Stimulated activated CD4-positive, alpha-beta T cell treated with anti-CD3 and anti-CD28 coated beads, Interleukin-1b, Interleukin-23, amount 100 ng/mL, for 4 hours (primary cell): ENCODE data around the gene ODF4.
"Not testable (repeated sequence)": the region's sequence is repeated elsewhere in the genome, so short reads cannot be mapped to it uniquely, and the experiment has no call there.

Experiments
- DNase-seq, 2 donors: peaks; one replicate each; pipeline ENCODE4 v3.0.0-alpha.2; 2020; ENCODE audit warnings: low read depth in 2 of 2

The ODF4 gene

DNA sequence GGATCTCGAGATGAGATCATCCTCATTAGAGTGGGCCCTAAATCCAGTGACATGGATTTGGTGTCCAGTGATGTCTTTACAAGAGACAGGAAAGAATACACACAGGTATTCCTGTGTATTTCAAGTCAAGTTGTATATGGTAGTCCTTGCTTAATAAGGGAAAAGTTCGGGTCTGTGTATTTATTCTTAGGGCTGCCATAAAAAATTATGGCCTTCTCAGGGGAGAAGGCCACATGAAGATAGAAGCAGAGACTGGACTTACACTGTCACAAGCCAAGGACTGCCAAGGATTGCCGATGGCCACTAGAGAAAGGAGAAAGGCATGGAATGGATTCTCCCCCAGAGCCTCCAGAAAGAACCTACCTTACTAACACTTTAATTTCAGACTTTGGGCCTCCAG, 28.6 kb downstream of the ODF4 start:
- no peak for DNase-seq

DNA sequence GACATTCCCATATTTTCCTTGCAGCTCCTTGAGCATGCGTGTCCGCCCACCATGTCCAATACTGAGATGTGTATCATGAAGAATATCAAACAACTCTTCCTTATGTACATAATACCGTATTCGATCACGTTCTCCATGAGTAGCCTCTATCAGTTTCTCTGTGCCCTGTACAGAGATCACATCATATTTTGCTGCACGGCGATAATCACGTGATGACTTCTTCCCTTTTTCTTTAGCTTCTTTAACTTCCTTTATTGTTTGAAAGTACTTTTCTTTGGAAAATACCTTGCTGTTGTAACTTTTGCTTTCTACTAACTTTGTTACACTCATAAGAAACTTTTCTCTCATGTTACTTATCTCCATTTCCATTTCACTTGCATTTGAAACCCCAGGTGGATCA, 30.3 kb downstream of the ODF4 start:
- no peak for DNase-seq

DNA sequence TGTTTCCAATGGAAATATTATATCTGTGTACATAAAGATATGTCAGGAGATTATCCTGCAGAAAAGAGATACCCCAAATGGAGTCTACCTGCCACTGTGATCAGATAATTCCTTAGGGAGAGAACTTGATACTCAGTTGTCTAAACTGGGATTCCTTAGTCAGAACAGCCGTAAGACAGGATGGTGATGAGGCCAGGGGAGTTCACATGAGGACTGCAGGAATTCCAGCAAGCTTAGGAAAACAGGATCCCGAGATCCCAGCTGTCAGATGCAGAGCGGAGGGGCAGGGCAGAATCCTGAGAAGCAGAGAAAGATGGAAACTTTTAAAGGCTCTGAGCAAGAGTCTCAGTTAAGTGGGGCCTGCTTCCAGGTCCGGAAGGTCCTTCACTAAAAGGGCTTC, 32.1 kb downstream of the ODF4 start:
- no peak for DNase-seq

DNA sequence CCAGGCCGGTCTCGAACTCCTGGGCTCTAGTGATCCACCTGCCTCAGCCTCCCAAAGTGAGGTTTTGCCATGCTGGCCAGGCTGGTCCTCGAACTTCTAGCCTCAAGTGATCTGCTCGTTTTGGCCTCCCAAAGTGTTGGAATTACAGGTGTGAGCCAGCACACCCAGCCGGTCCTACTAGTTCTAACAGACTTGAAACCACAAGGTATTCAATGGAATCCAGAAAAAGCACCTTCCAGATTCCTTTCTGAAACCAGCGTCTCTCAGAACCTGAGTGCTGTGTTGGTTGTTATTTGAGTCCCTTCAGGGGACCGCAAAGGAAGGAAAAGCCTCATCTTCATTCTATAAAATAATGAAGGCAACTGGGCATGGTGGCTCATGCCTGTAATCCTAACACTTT, 32.8 kb downstream of the ODF4 start:
- DNase-seq: no peak

DNA sequence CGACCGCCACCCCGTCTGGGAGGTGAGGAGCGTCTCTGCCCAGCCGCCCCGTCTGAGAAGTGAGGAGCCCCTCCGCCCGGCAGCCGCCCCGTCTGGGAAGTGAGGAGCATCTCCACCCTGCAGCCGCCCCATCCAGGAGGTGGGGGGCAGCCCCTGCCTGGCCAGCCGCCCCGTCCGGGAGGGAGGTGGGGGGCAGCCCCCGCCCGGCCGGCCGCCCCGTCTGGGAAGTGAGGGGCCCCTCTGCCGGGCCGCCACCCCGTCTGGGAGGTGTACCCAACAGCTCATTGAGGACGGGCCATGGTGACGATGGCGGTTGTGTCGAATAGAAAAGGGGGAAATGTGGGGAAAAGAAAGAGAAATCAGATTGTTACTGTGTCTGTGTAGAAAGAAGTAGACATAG, 34.2 kb downstream of the ODF4 start:
- DNase-seq: not testable (repeated sequence)

DNA sequence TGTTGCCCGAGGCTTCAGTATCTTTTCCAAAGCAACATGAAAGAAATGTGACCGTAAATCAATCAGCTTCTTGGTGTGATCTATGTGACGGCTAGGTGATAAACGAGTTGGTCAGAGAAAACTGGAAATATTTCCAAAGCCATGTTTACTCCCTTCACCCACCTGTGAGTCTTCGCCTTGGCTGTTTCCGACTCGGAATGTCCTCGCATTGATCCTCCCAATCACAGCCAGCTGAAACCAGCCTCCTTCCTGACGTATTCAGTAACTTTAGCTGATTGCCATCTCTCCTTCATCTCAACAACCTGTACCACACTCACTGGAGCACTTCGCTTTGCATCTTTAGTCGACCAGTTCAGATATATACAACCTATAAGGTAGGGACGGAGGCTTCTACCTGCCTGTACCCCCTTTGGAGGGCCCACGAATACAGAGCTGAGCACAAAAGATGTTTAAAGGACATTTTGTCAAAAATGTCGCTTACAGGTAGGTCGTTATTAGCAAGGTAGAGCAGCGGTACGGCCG, 36.2 kb downstream of the ODF4 start:
- no peak for DNase-seq

DNA sequence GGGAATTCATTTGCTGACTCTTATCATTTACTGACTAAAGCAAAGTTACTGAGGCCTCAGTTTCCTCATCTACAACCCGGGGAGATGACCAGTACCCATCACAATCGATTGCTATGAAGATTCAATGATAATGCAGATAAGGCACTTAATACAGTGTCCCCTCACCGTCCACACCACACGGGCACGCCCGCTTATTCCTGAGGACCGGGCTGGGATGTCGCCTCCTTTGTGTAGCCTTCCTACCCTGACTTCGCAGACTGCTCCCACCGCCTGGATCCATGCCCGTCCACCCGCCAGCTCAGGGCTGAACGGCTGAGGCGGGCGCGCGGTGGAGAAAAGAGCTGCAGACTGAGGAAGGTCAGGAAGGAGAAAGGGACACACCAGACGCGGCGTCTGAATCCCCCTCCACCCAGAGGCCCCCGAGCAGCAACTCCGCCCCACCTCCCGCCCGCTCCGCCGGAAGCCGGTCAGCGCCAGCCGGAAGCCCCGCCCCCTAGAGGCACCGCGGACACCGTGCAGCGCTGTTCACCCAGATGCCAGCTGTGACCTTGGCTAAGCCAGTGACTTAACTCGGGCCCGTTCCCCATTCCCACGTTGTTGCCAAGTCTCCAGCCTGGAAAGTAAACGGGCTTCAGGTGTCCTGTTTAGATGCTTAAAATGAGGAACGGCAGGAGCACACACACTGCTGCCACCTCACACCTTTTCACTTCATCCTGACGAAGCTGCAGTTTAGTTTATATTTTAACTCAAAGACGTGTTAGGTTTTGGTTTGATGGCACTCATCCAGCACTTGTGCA, 36.8 kb downstream of the ODF4 start, which contains the start of gene KRABD2:
KRABD2 (minus strand) TSS at position 434 of the 797 bp plus-strand sequence.
- peak; percentile 79 to 90 for DNase-seq

DNA sequence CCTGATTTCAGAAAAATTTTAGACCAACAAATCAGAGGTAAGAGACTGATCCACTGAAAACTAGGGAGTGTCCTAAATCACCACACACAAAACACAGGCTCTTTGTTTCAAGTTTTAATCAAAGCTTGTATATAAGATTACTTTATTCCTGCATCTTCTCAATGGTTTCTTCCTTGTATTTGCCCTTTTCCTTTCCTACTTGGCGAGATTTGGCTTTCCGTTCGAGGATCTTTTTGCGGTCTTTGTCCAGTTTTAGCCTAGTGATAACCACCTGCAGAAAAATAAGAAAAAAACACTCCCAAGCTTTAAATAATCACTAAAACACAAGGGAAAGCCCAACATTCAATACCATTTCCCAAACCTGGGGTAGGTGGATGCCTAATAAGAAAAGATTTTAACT, 37.8 kb downstream of the ODF4 start:
- DNase-seq: no peak

DNA sequence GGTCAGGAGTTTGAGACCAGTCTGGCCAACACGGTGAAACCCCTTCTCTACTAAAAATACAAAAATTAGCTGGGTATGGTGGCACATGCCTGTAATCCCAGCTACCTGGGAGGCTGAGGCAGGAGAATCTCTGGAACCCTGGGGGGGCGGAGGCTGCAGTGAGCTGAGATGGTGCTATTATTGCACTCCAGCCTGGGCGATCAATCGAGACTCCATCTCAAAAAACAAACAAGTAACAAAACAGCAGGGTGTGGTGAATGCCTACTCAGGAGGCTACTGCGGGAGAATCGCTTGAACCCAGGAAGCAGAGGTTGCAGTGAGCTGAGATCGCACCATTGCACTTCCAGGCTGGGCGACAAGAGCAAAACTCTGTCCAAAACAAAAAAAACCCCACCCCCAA, 38.5 kb downstream of the ODF4 start:
- DNase-seq: not testable (repeated sequence)

DNA sequence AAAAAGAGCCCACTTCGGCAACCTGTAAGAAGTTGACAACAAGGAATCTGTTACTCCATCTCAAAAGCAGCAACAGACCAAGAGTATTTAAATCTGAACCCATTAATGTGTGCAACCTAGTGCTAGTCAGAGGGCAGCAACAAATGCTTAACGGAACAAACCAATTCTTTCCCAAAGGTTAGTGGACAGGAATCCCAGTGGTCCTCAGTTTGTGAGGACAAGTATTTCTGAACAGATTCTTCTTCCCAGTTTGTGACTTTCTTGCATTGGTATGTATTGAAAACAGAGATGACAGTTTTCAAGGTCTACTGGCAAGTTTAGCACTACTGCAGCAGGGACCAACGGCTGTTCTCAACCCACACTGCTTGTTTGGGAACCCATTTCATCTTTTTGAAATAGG, 40.4 kb downstream of the ODF4 start:
- no peak for DNase-seq

DNA sequence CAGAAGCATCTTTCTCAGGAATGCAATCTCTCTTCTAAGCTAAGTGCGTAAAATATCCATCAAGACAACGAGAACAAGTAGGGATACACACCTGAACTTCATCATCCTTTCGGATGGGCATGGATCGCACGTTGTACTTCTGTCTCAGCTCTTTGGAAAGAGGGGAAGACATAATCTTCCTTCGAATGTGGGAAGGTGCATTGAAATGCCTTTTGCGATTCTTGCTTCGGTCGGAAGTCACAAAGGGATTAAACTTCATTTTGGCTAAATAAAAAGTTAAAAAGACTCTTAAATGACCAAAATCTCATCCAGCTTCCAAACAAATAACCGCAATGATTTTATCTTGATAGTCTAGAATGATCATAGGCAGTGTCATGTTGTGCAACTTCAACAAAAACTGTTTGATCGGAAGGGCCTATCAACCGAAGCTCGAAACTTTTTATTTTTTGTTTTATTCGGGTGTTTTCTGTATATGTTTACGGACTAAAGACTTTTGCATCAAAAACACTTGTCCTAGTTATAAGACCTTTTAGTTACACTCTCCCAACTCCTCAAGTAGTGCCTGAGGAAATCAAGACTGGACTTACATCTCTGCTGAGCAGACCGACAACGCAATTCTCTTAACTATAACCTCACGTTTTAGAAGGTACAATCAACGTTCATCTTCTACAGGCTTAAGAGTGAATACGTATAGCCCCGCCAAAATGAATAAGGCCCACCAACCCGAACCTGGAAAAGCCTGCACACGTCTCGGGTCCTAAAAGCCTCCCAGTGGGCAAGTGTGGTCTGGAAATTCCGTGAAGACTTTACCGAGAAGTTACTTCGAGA, 42.6 kb downstream of the ODF4 start:
- DNase-seq: no peak

DNA sequence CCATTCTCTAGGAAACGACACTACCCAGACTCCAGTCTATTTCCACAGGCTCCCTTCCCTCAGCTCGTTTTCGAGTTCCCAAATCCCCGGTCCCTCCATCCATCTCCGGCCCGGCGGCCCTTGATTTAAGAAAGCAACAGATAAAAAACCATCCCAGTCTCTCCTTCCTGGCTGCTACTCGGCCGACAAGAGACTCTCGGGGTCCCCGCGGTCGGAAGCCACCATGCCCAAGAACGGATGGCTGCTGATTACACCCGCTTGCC, 43.2 kb downstream of the ODF4 start:
- DNase-seq: no peak

DNA sequence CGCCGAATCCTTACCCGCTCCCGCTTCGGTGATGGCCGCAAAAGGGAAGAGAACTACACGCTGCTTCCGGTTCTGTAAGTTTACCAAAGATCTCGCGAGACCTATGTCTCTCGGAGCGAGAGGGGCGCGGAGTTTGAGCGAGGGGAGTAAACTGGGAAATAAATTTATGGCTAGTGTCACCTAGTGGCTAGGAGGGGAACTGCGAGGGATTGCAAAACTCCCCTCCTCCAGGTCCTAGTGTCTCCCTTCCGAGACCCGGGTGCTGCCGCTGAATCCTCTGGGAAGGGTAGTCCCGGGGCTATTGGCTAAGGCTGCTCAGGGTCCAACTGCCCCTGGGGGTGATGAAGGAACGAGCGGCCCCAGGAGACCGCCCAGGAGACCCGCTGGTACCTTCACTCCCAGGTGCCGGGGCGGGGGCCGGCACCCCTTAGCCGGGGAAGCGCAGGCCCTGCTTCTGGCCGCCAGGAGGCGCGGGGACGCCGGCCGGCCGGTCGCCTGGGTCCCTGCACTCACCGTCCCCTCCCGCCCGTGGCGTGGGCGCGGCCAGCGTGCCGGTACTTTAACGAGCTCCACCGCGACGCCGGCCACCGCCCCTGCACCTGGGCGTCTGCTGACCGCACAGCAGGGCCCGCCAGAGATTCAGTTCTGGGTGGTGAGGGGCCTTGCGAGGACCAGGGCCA, 43.6 kb downstream of the ODF4 start, which contains the start of gene RPL26:
RPL26 (minus strand) TSS at position 51 of the 680 bp plus-strand sequence. CDS start 883 bp downstream, outside the sequence.
- peak; percentile 87 to 91 for DNase-seq

DNA sequence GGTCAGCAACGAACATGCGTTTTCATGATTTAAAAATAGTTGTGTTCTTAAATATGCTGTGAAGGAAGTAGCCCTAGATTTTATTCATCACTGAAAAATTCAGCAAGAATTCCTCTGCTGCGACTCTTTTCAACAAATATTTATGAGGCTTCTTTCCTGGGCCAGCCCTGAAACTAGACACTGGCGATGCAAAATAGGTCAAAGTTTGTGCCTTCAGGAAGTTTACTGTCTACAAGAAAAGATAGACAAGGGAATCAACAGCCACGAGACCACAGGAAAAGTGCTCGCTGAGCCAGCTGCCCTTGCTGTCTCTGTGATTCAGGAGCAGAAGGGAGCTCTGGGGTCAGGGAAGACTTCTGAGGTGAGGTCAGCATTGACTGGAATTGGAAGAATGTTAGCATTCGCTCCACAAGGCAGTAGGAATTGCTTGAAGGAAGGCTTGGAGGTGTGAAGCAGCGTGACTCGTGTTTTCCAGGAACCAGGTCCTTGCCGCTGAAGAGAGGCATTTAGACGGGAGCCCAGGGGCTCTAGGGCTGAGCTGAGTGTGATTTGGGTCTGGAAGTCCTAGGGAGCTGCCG, 45.2 kb downstream of the ODF4 start:
- no peak for DNase-seq

DNA sequence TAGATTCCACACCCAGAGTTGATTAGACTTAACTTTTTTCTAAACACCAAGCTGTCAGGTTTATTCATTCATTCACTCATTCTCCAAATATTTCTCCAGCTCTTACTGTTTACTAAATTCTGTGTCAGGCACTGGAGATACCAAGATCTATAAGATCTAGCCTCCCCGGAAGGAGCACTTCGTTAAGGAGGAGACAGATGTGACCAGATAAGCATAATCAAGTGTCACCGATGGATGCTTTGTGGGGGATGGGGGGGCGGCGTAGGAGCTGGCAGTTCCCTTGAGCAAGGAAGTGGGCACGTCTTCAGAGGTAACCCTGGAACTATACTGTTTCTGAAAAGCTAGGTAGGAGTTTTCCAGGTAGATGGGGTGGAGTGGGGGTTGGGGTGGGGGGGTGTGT, 47.2 kb downstream of the ODF4 start:
- DNase-seq: no peak

DNA sequence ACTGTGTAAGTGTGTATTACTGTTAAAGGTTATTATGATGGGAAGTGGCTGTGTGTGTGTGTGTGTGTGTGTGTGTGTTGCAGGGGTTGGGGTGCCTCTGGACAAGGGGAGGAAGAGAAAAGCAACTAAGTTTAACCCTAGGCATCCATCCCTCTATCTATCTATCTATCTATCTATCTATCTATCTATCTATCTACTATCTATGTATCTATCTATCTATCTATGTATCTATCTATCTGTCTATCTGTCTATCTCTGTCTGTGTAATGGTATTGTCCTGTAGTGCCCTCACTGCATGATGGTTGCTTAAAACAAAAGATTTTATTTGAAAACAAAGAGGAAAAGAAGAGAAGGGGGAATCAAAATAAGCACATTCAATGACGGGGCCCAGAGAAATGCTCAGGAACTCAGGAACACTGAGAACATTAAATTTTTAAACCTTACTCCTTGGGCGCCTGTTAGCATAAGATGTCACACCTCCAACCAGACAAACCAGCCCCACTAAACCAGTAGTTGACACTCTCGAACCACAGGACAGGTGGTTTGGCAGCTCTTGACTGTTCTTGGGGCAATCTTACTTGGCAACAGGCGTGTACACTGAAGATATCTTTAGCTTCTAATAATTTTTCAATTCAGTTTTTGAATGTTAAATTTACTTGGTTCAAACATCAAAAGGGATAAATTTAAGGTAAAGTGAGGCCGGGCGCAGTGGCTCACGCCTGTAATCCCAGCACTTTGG, 48.4 kb downstream of the ODF4 start:
- DNase-seq: no peak

DNA sequence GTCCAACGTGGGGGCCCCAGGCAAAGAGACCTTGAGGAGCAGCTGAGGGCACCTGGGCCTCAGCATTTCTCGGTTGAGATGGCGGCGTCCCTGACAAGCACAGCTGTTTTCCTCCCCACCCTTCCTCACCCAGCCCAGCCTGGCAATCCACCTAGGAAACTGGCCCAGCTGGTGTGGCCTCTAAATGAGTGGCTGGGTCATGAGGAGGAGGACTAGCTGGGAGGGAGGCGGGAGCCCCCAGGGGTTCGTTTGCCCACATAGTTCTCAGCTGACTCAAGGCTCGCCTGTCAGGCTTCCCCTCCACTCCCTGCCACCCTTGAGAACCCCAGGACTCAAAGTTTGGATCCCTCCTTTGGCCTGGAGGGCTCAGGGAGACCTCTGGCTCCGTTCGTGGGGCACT, 52.1 kb downstream of the ODF4 start:
- no peak for DNase-seq

DNA sequence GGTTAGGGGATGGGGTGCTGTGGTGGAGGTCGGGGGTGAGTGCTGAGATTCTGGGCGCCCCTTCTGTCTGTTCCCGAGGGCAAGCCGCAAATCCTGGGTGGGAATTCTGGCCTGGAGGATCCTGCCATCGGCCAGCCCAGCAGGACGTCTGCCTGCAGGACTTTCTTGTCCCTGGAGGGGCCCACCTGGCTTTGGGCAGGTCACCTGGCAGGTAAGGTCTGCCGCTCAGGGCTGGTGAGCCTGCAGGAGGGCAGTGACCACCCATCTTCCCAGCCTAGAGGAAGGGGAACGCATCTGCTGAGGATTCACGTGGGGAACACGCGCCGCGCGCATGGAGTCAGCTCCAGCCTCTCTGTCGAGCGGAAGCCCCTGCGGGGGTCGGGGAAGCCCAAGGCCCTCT, 52.6 kb downstream of the ODF4 start:
- no peak for DNase-seq

DNA sequence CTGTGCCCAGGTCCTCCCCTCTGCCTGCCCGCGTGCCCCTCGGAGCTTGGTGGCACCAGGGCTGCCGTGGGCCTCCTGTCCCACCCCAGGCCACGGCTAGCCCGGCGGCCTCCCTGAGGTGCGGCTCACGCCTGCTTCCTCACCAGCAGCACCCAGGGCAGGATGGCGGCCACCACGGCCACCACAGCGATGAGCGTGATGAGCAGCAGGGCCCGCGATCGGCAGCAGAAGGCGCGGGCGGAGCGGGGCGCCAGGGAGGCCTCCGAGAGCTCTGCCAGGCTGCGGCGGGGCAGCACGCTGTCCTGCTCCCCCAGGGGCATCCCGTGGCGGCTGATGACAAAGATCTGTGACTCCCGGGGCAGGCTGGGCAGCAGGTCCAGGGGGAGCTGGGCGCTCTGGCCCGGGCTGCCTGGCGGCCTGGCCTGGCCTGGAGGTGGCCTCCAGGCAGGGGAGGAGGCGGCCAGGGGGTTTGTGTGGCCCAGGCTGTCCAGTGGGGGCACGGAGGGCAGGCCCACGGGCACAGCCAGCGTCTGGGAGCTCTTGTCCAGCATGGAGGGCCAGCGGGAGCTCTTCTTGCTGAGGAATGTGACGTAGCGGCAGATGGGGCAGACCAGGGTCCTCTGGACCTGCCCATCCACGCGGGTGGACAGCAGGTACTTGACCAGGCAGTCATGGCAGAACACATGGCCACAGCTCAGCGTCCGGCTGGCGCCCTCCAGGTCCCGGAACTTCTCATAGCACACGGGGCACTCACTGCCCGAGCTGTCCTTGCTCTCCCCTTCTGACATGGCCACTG, 53.2 kb downstream of the ODF4 start:
- DNase-seq: no peak

DNA sequence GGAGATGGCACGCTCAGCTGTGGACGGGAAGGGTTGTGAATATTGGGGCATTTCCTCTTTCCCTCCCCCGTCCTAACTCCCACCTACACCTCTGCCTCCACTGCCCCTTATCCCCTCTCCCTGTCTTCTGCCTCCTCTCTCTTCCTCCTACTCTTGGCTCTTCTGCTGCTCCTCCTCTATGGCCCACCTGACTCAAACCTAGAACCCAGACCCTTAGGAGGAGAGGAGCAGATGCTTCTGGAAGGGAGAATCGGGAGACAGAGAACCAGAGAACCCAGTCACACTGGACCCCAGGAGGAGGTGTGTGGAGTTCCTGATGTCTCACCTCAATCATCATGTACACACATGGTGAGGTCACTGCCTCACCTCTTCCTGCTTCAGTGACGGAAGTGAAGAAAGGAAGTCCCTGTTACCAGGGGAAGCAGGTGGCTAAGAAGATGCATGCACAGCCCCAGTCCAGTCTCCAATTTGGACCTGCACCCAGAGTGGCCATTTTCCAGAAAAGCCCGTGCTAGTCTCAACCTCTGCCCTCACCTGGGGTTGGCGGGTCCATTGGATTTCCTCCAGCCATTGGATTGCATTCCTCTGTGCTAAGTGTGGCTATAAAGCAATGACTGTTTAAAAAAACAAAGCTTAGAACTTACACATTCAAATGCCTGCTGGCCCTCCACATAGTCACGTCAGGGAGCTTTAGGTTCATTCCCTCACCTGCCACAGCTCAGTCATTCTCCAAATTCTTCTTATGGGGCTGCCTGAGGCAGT, 54.0 kb downstream of the ODF4 start:
- peak in 1 of 2 donors; percentile 15 for DNase-seq
